Mesenteric fat pad (tissue), 1 donor: ENCODE results near the gene ARVCF. TPM values are rescaled to one million over a fixed set of nuclear protein-coding genes. Genes with fewer than 3 reads are reported as not detected.
A peak's percentile ranks its signal among the peaks of the same experiment; 100 is the strongest.

Experiments
- DNase-seq: peaks from one replicate; pipeline ENCODE4 v3.0.0-alpha.2; 2020; ENCODE audit warnings: low spot score
- total RNA-seq: library from RNA; stranded (reverse); fragmentation: NEBNext Ultra II Directional; extraction: Animal tissue kit (Norgen Biotek cat#: 25700); gene quantifications from one replicate; pipeline ENCODE4 v1.2.1, GENCODE V29; 2021
- donor health status: DM: yes; HTN: yes; CAD: no.

ARVCF gene
- total RNA-seq, 1 donor from 2014 or later = 5.3 TPM

- no peak for DNase-seq
Observed at GRCh38 chr22:19962909-19963806, 53.5 kb downstream of the ARVCF start.

- no peak for DNase-seq
Observed at GRCh38 chr22:19962246-19962908, 54.2 kb downstream of the ARVCF start.

DNA sequence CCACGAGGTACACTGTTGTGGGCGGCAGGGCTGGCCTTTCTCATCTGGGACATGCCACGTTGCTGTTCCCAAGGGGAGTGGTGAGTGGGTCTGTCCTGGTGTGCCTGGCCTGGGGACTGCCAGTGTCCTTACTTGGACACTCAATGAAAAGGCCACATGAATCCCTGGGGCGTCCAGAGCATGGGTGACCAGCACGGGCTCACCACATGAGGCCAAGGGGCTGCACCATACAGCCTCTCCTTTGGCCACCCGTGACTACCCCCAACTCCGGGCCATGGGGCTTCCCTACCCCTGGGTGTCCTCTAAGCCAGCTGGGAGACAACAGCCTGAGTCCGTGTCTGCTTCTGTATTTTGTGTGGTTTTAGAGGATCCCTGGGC lies 54.8 kb downstream of the ARVCF start:
- DNase-seq = no peak

- no peak for DNase-seq
Observed at GRCh38 chr22:19961201-19961580, 55.4 kb downstream of the ARVCF start.

DNA sequence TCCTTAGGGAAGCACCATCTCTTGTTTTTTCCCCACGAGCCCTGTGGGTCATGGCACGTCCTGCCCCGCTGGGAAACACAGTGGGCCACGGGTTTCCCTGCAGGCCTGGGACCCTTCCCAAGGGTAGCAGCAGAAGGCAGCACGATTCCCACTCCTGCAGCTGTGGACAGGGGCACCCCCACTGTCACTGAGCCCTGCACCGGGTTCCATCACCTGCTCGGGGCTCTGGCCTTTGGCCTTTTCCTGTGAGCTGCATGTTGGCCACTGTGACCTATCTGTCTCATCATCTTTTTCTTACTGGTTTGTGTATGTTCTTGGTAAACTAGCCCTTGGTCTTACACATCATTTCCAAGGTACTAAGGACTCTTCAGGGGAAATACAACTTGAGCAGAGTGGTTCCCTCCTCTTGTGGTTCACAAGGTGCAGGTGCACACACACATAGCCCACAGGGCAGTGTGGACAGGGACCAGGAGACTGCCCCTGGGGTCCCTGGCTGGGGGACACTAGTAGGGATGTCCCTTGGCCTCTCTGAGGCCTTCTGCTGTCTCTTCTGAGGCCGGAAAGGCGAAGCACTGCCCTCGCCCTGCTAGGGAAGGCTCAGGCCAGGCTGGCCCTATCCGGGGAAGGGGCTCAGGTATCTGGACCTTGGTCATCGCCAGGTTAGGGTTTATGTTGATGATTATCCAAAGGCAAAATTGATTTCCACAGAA lies 56.0 kb downstream of the ARVCF start:
- DNase-seq = no peak

DNA sequence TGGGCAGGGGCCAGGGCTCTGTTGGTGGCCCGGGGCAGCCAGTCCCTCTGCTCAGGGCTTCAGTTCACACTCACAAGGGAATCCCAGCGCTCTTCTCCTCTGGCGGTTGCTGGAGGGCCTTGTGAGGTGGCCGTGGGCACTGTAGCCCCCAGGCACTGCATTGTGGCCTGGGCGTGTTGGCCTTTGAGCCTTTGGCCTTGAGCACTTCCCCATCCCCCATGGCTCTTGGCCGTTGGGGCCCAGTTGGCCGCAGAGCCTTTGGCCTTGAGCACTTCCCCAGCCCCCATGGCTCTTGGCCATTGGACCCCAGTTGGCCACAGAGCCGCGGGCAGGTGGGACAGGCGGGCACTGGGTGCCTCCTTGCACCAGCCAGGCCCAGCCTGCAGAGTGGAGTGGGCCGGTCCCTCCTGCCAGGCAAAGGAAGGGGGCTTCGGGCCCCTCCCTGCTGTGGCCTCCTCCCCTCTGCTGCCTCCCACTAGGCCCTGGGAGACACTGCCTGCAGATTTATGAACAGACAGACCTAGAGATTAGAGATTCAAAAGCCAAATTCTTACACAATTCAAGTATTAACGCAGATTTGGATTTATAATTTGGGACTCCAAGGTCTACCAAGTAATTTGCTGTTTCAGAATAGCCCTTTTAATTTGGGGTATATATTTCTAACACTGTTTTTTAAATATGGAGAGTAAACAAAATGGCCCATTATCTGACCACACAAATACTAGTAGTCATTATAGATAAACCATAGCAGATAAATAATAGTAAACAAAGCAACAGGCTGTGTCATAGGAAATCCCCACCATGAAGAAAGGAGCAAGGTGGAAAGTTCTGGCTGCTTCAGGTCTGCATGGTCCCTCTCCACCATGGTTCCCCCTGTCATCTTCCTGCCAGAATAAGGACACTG lies 56.8 kb downstream of the ARVCF start:
- DNase-seq = no peak

GRCh38 chr22:19959043-19959586 lies 57.5 kb downstream of the ARVCF start:
- no peak for DNase-seq

- no peak for DNase-seq
Observed at GRCh38 chr22:19958083-19959042, 58.3 kb downstream of the ARVCF start.

GRCh38 chr22:19957445-19957844 lies 59.2 kb downstream of the ARVCF start:
- DNase-seq = no peak

DNA sequence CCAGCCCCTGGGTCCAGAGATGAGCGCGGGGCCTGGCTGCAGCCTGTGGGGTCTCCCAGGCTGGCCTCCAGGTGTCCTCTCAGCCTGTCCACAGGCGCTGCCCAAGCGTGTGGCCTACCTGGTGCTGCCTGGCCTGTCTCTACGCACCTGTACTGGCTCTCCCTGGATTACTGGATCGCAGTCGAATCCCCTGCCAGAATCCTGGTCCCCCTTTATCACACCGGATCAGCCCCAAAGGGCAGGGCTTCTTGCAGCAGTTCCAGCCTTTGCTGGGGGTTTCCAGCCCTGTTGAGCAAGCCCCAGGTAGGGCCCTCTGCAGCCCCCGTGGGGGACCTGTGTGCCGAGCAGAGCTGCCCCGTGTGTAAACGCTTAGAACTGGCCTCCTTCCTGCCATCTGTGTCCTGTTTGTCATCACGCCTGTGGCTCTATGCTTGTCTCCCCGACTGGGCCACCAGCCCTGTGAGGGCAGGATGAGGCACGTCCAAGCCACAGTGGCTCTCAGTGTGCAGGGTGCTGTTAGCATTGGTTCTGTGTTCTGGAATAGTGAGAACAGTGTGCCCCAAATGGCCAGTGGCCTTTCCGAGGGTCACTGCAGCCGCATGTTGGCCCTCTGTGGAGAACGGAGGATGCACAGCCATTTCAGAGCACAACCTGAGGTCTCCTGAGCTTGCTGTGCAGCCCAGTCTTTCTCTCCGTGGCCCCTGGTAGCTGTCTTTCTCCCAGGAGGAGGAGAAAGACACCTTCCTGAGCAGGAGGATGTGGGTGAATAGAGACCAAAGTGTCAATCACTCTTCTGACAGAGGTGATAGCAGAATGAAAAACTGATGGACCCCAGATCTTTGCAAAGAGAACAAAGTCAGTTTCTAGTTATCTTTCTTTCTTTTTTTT lies 61.1 kb downstream of the ARVCF start:
- no peak for DNase-seq

GRCh38 chr22:19951346-19951745 lies 65.3 kb downstream of the ARVCF start:
- DNase-seq = no peak

DNA sequence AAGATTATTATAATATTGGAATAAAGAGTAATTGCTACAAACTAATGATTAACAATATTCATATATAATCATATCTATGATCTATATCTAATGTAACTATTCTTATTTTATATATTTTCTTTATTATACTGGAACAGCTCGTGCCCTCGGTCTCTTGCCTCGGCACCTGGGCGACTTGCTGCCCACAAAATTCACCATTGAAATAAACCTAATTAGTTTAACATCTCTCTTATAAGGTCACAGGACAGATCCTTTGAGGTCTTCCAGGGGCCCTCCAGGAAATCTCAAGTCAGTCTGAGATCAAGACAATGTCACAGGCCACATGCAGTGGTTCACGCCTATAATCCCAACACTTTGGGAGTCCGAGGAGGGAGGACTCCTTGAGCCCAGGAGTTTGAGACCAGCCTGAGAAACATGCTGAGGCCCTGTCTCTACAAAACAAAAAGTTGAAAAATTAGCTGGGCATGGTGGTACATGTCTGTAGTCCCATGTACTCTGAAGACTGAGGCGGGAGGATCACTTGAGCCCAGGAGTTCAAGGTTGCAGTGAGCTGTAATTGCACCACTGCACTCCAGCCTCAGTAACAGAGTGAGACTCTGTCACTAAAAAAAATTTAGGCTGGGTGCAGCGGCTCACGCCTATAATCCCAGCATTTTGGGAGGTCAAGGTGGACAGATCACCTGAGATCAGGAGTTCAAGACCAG lies 68.4 kb downstream of the ARVCF start:
- no peak for DNase-seq

DNA sequence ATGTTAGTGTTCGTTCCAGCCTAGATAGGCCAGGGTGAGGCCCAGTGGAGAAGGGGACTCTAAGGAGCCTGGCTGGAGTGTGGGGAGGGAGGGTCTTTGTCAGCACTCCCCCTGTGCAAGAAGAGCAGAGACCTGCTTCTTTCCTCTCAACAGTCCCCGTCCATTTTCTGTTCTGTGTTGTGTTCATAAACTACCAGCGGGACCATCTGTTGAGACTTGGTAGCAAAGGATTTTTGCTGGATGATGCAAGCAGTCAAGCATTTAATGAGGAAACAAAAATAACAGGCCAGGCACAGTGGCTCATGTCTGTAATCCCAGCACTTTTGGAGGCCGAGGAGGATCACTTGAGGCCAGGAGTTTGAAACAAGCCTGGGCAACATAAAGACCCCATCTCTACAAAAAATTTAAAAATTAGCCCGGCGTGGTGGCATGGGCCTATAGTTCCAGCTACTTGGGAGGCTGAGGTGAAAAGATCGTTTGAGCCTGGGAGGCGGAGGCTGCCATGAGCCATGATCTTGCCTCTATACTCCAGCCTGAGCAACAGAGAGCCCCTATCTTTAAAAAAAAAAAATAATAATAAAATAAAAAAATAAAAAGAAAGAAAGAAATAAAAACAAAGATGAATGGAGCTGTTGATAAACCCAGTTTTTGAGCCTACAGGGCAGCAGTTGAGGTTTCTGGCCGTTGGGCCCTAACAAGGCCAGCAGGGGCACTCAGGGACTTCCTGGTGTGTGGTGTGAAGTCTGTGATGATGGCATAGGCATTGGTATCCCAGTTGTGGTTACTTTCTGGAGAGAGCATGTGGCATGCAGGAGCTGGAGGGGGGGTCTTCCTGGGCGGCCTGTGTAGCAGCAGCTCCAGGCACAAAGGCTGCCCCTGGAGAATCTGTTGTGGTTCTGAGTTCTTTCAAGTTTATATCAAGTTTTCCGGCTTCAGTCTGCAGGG lies 73.3 kb downstream of the ARVCF start:
- DNase-seq = no peak

GRCh38 chr22:19942157-19943081 lies 74.2 kb downstream of the ARVCF start:
- DNase-seq = no peak

DNA sequence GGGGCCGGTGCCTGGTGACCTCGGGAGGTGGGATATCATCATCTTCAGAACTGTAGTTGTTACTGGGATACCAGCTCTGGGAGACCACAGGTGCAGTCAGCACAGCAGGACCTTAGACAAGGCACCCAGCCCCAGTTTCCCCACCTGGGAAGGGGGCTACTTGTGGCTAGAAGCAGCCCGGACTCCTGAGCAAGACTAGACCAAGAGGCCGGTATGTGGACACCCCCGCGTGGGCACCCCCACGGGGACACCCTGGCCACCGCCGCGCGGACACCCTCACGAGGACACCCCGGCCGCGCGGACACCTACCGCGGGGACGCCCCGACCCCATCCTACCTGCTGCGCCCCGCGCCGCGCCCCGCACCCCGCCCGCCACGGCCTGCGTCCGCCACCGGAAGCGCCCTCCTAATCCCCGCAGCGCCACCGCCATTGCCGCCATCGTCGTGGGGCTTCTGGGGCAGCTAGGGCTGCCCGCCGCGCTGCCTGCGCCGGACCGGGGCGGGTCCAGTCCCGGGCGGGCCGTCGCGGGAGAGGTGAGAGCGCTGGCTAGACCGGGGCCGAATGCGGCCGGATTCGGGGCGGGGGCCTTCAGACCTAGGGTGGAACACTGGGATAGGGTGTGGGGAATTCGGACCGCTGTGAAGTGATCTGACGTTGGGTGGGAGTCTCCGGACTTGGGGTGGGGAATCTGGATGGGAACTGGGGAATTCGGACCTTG lies 75.1 kb downstream of the ARVCF start, which contains the start of the genes COMT and TXNRD2:
TSS of gene COMT (plus strand) at position 408 of the 718 bp plus-strand sequence. CDS start 20,755 bp downstream, outside the sequence.
TSS of gene TXNRD2 (minus strand) at position 454 of the 718 bp plus-strand sequence. CDS start at position 439, 15 bp downstream.
- peak; percentile 93 for DNase-seq
